Neural progenitor cell (in vitro differentiated cells): ENCODE measurements around the gene ADGRG1.

Experiments
- CTCF ChIP-seq: fragments of 200-600 bp; sonication (generic); IDR thresholded peaks from 2 replicates; pipeline ENCODE4 v1.5.1; 2017; ENCODE audit warnings: antibody characterized with exemption, mild to moderate bottlenecking
- EZH2phosphoT487 ChIP-seq: fragments of 200-600 bp; sonication (generic); IDR thresholded peaks from 2 replicates; pipeline ENCODE4 v1.6.1; 2017; ENCODE audit warnings: antibody characterized with exemption

- TF ChIP-seq CTCF = no peak
- no peak for TF ChIP-seq EZH2phosphoT487
Measured at GRCh38 chr16:57643147-57643874, 14.9 kb downstream of the ADGRG1 start.
